Breast epithelium (tissue), 4 donors: Measurements from ENCODE around the gene SNX9. TPM values are rescaled to one million over a fixed set of nuclear protein-coding genes. Genes with fewer than 3 reads are reported as not detected.

Source experiments
- DNase-seq, 2 donors: peaks; one replicate each; pipeline ENCODE4 v3.0.0-alpha.2; 2019; ENCODE audit warnings: low spot score in 2 of 2
- H3K27ac ChIP-seq, 2 donors: fragments of 200-600 bp; sonication (generic) in 1 of 2; one replicate each; pipeline ENCODE4 v1.5.1; 2016 to 2019; ENCODE audit warnings: mild to moderate bottlenecking in 1 of 2
- H3K27me3 ChIP-seq, 2 donors: fragments of 200-600 bp; sonication (generic) in 1 of 2; one replicate each; pipeline versions ENCODE4 v1.5.1 to v1.6.0; 2017 to 2019; ENCODE audit warnings: control low read depth in 1 of 2, mild to moderate bottlenecking in 1 of 2
- H3K36me3 ChIP-seq: fragments of 200-600 bp; one replicate; pipeline ENCODE4 v1.5.1; 2019
- H3K4me1 ChIP-seq, 2 donors: fragments of 200-600 bp; sonication (generic); one replicate each; pipeline ENCODE4 v1.5.1; 2016 to 2019; ENCODE audit warnings: control low read depth in 1 of 2
- H3K4me3 ChIP-seq, 3 donors: fragments of 200-600 bp; sonication (generic); 1 replicate in 2 of 3; 2 replicates in 1 of 3; pipeline ENCODE4 v1.5.1; 2016 to 2019; ENCODE audit warnings: mild to moderate bottlenecking in 3 of 3, moderate library complexity in 2 of 3
- H3K9me3 ChIP-seq, 2 donors: fragments of 200-600 bp; sonication (generic) in 1 of 2; one replicate each; pipeline ENCODE4 v1.5.1; 2016 to 2019; ENCODE audit warnings: control low read depth in 1 of 2
- POLR2A ChIP-seq: fragments of 450-650 bp; IDR thresholded peaks from one replicate; pipeline ENCODE4 v1.6.1; 2016; ENCODE audit warnings: antibody characterized with exemption, mild to moderate bottlenecking, moderate library complexity
- POLR2AphosphoS5 ChIP-seq, 3 donors: sonication (generic); formaldehyde crosslinking; IDR thresholded peaks; one replicate each; pipeline ENCODE4 v1.6.1; 2017; ENCODE audit warnings: antibody characterized with exemption in 3 of 3
- intact Hi-C: fragments of 100-400 bp; cut with DNase I; formaldehyde crosslinking; loops from one replicate; pipeline ENCODE4 v1.15.1; 2023; ENCODE audit warnings: low total_unique reads
- total RNA-seq, 3 donors: library from RNA; depleted of rRNA; stranded (reverse); fragments of >200 nt; gene quantifications; one replicate each; pipeline ENCODE4 v1.1.0, GENCODE V29; 2016
- TF ChIP-seq, protein P1 (sequence below), 3 donors: fragments of 450-650 bp; IDR thresholded peaks; one replicate each; pipeline ENCODE4 v1.5.1; 2016 to 2017; ENCODE audit warnings: antibody characterized with exemption in 3 of 3, mild to moderate bottlenecking in 3 of 3, moderate library complexity in 3 of 3

Gene SNX9
- 10 to 100 TPM; 61.6 to 83.2 (median 75.7) TPM for total RNA-seq

DNA sequence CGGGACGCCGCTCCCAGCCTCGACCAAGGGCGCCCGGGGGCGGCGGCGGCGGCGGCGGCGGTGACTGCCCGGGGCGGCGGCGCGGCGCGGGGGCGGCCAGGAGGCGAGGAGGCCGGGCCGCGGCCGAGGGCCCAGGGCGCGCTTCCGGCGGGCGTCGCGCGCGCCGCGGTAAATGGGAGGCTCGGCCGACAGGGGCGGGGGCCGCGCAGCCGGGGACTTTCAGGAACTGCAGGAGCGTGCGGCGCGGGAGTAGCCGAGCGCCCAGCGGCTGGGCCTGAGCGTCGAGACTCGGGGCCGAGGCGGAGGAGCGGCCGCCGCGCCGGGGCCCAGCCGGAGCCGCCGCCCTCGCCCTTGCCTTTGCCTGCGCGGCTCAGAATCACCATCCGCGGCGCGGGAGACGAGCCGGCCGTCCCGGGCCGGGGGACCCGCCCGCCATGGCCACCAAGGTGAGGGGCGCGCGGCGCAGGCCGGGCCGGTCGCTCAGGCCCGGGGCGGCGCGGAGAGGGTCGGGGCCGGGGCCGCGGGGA lies at the start of gene SNX9:
Gene SNX9 (plus strand): TSS at position 246 of the 527 bp plus-strand sequence. CDS start 189 bp downstream, at position 435.
- Histone ChIP-seq H3K9me3 (no peaks in the 10 kb centered on the region), H3K27ac (peak within 1 kb of the TSS; percentile 91 to 100), H3K27me3 (no peaks in the 10 kb centered on the region), H3K4me1 (no peaks in the 10 kb centered on the region), H3K36me3 (no peaks in the 10 kb centered on the region), H3K4me3 (peak within 1 kb of the TSS; percentile 67 to 99 (median 98))
- DNase-seq = peak; percentile 49 to 77
- TF ChIP-seq, protein P1, sequence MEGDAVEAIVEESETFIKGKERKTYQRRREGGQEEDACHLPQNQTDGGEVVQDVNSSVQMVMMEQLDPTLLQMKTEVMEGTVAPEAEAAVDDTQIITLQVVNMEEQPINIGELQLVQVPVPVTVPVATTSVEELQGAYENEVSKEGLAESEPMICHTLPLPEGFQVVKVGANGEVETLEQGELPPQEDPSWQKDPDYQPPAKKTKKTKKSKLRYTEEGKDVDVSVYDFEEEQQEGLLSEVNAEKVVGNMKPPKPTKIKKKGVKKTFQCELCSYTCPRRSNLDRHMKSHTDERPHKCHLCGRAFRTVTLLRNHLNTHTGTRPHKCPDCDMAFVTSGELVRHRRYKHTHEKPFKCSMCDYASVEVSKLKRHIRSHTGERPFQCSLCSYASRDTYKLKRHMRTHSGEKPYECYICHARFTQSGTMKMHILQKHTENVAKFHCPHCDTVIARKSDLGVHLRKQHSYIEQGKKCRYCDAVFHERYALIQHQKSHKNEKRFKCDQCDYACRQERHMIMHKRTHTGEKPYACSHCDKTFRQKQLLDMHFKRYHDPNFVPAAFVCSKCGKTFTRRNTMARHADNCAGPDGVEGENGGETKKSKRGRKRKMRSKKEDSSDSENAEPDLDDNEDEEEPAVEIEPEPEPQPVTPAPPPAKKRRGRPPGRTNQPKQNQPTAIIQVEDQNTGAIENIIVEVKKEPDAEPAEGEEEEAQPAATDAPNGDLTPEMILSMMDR (IDR thresholded peaks at IDR 0.05) = peak in 1 of 3 donors; percentile 29
- TF ChIP-seq POLR2AphosphoS5 (IDR thresholded peaks at IDR 0.05) = peak in 1 of 3 donors; percentile 27
- no peak for TF ChIP-seq POLR2A
- intact Hi-C loops = no loop called here

DNA sequence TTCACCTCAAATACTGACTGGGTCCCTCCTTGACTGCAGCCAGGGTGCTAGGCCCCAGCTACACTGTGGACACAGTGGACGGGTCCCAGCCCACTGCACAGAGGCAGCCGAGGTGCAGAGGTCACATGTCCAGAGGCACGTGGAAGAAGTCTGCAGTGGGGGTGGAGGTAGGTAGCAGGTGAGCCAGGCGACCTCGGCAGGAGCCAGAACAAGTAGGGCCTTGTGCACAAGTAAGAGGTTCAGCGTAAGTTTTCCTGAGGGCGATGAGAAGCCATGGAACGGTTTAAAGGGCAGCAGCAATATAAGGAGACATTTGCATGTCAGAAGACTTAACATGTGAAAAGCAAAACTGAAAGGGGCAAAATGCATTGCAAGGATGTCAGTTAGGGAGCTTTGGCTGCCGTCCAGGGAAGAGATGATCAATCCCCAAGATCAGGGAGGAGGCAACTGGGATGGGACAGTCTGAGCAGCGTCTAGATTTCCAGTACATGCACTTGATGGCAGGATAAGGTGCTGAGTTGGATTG lies 49.7 kb upstream of the SNX9 start:
- intact Hi-C loops = no loop called here
- TF ChIP-seq POLR2AphosphoS5 (IDR thresholded peaks at IDR 0.05) = no peak
- TF ChIP-seq, protein P1 (IDR thresholded peaks at IDR 0.05) = no peak
- no peak for TF ChIP-seq POLR2A
- H3K36me3 ChIP-seq = no peaks in the 10 kb centered on the region
- H3K9me3 ChIP-seq = no peaks in the 10 kb centered on the region
- no peak overlapping the region for H3K4me3 ChIP-seq
- no peak overlapping the region for H3K27ac ChIP-seq
- no peak for DNase-seq
- no peaks in the 10 kb centered on the region for H3K27me3 ChIP-seq
- H3K4me1 ChIP-seq = no peaks in the 10 kb centered on the region

DNA sequence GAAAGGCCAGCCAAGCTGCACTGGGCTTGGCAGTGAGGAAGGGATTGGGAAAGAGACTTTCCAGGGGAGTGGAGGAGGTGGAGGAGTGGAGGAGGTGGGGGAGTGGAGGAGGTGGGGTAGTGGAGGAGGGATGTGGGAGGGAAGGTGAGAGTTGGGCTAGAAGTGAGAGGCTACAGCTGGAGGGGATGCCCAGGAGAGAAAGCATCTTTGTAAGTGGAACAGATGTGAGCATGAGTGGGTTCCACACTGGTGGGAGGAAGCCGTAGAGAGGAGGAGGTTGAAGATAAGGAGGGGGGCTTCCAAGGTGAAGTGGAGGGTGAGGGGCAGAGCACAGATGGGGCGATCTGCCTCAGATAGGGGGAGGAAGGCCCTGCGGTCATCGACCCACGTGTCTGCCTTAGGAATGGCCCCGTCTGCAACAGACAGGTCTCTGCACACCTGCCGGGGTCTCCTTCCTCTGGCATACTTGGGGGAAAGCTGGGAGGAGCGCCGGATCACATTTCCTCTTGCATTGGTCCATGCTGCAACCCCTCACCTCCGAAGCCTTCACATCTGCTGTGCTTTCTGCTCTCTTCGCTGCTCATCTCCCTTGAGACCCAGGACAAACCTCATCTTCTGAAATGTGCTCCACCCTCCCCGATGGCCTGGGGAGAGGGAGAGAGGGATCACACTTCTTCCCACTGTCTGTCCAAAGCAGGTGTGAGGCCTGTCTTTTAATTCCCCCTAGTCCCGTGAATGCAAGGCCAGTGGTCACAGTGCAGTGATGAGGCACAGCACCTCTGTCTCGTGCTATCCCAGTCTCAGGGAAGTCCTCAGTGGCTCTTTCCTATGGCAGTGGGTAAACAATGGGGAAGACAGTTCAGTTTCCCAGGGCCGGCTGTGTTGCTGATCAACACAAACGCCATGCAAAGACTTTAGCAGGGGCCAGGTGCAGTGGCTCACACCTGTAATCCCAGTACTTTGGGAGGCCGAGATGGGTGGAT lies 48.6 kb upstream of the SNX9 start:
- H3K36me3 ChIP-seq = no peaks in the 10 kb centered on the region
- H3K27ac ChIP-seq = peak overlapping the region in 1 of 2 donors; percentile 0
- DNase-seq = no peak
- no peaks in the 10 kb centered on the region for H3K4me1 ChIP-seq
- no peak overlapping the region for H3K4me3 ChIP-seq
- no peaks in the 10 kb centered on the region for H3K27me3 ChIP-seq
- TF ChIP-seq POLR2AphosphoS5 (IDR thresholded peaks at IDR 0.05) (no peak), POLR2A (no peak)
- intact Hi-C loops = no loop called here
- H3K9me3 ChIP-seq = no peaks in the 10 kb centered on the region

DNA sequence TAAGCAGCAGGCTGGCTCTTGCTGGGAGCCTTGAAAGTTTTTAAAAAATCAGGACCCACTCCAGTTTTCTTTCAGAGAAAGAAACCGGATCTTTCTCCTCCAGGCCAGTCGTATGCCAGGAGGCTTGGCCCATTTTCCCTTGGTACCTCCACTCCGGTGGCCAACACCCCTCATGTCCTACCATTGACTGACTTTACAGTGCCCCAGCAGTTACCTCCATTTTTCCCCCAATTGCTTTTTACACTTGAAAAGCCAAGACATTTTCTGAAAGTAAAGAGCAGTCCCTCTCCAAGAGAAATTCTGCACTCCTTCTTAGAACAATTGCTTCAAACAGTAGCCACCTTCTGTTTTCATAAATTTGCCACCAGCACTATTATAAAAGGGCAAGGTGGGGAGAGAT lies 47.7 kb upstream of the SNX9 start:
- TF ChIP-seq, protein P1 (IDR thresholded peaks at IDR 0.05) = no peak
- TF ChIP-seq POLR2AphosphoS5 (IDR thresholded peaks at IDR 0.05) = no peak
- TF ChIP-seq POLR2A = no peak
- no peaks in the 10 kb centered on the region for H3K4me1 ChIP-seq
- H3K4me3 ChIP-seq = no peak overlapping the region
- no peaks in the 10 kb centered on the region for H3K36me3 ChIP-seq
- no peak overlapping the region for H3K27ac ChIP-seq
- intact Hi-C loops = no loop called here
- no peaks in the 10 kb centered on the region for H3K27me3 ChIP-seq
- H3K9me3 ChIP-seq = no peaks in the 10 kb centered on the region
- no peak for DNase-seq

DNA sequence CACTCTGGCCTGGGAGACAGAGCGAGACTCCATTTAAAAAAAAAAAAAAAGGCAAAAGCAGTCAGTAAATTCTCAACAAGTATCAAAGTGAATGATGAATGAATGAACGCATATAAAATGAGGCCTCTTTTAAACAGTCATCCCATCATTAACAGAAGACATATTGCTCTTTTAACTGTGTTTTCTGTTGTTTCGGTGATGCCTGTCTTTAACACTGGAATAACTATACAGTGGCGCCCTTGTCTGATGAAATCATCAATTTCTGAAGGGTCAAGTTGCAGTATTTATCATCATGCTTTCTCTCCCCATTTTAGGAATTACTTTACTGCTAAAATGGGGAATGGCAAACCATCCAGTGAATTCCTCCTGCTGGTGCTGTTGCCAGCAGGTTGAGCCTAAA lies 45.7 kb upstream of the SNX9 start:
- H3K4me3 ChIP-seq = no peak overlapping the region
- H3K27me3 ChIP-seq = no peaks in the 10 kb centered on the region
- H3K4me1 ChIP-seq = no peaks in the 10 kb centered on the region
- intact Hi-C loops = no loop called here
- DNase-seq = no peak
- no peaks in the 10 kb centered on the region for H3K9me3 ChIP-seq
- TF ChIP-seq, protein P1 (IDR thresholded peaks at IDR 0.05) = no peak
- TF ChIP-seq POLR2A = no peak
- no peak for TF ChIP-seq POLR2AphosphoS5 (IDR thresholded peaks at IDR 0.05)
- no peak overlapping the region for H3K27ac ChIP-seq
- H3K36me3 ChIP-seq = no peaks in the 10 kb centered on the region
